NB4 (cell line): ENCODE results near the gene ANKH.

Experiments
- CTCF ChIP-seq: IDR thresholded peaks from one replicate; pipeline ENCODE4 v1.5.1; 2012; ENCODE audit warnings: low read depth, low read length
- MAX ChIP-seq: IDR thresholded peaks from 2 replicates; pipeline ENCODE4 v1.6.1; 2011; ENCODE audit warnings: low read depth, low read length
- MYC ChIP-seq: IDR thresholded peaks from 2 replicates; pipeline ENCODE4 v1.6.1; 2011; ENCODE audit warnings: low read depth, low read length
- POLR2A ChIP-seq: IDR thresholded peaks from 2 replicates; pipeline ENCODE4 v1.6.1; 2011; ENCODE audit warnings: mild to moderate bottlenecking; ENCODE audit not compliant: insufficient read length; ENCODE audit errors: extremely low read depth

GRCh38 chr5:14859150-14859549 is 12.4 kb downstream of the ANKH start:
- TF ChIP-seq CTCF (no peak), POLR2A (no peak), MAX (no peak), MYC (no peak)
